Activated naive CD4-positive, alpha-beta T cell treated with anti-CD3 and anti-CD28 coated beads, Interleukin-2, amount 50 U/mL, for 16 hours (primary cell): ENCODE results near the gene APIP.
"Not testable (repeated sequence)": the region's sequence is repeated elsewhere in the genome, so short reads cannot be mapped to it uniquely, and the experiment has no call there.

Source experiments
- DNase-seq: peaks from one replicate; pipeline ENCODE4 v3.0.0-alpha.2; 2020

Gene APIP

DNA sequence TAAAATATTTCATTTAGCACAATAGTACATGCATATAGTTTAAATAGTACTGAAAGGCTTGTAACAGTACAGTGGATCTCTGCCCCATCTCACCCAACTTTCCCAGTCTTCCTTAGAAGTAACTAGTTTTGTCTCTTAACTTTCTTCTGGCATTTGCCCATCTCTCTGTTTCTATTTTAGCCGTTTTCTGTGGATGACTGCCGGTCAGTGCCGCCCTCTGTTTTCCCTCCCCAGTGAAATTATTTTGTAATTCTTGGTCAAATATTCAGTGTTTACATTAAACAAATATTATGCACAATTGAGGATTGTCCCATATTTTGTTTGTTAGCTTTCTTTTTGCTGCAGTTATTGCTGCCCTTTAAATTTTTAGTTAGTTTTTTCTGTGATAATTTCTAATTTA is 8.5 kb upstream of the APIP start:
- DNase-seq: no peak

DNA sequence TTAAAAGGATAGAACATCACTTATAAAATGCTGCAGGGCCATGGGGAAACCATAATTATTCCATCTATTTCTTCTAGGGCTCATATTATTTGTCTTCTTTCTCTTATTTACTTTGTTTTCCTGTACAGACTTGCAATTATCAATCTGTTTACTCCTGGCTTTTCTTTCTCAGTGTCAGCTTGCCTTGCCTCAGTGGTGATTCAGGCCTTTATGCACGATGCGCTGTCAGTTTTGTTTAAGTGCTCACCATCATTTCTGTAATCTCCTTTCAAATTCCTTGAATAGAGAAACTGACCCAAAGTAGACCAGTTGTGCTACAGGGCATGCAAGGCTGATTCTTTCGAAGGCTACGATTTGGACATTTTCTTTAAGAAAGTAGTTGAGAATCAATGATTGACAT is 5.0 kb upstream of the APIP start:
- no peak for DNase-seq

DNA sequence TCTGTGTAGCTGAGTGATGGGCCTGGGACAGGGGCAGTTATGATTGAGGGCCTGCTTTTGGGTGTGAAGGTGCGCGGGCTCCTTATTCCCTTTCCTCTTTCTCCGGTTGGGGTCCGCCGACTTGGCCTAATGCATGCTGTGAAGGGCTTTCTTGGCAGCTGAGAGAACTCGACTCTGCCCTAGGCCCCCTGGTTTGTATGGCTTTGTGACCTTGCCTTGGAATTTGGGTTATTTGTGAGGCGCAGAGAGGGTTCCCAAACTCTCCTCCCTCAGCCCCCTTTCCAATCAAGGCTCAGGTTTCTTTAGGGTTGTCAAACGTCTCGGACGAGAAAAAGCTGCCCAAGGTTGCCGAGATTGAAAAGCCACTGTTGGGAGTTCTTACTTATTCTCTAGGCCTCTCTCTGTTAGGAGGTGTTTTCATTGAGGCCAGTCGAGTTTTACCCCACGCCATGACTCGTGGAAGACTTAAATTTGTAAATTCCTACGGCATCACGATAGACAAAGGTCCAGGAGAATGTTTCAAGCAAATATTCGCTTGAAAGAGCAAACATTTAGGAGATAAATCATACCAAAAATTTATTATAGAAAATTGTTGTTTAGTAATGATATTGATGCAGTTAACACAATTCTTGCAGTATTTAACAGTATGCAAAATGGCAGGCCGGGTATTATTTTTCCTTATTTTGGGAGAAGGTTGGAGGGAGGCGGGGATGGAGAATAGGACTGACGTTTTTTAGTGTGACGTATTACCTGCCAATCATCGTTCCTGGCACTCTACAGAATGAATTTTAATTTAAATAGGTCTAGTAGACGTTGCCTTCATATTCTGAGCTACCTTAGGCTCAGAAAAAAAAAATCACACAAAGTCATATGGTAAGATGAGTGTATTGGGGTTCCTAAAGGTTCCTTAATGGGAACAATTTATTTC is 928 bp upstream of the APIP start:
- no peak for DNase-seq

DNA sequence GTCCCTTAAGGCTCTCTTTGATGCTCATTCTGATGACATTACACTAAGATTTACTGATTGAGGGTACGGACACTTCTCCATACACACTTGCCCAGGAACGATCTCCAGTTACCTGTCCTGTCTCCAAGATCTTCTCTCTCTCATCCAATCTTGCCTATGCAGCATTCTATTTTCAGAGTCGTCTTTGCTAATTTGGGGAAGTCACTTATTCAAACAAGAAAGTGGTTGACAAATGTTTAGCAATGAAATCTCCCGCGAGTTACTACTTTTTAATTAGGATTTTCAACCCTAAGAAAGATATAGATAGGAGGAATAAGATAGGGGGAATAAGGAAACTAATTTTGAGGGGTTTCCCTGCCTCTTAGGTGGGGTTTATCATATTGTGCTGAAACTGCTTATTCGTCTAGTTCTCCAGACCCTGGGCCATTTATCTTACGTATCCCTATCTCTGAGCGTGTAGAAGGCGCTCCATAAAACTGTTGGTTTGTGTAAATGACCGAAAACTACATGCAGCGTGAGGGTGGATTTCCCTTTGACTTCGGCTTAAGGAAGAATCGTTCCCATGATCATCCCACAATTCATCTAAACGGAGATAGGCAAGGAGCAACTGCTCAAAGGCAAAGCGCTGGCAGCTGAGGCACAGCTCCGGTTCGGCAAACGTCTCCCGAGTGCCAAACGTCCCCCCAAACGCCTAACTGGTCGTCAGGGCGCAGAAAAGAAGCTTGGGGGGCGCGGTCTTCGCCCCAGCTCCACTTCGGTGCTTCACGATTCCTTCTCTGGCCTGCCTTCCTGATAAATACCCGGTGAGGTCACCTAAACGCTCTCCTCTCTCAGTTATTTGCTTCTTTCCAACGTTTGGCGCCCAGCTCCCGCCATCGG is 804 bp downstream of the APIP start:
- no peak for DNase-seq

DNA sequence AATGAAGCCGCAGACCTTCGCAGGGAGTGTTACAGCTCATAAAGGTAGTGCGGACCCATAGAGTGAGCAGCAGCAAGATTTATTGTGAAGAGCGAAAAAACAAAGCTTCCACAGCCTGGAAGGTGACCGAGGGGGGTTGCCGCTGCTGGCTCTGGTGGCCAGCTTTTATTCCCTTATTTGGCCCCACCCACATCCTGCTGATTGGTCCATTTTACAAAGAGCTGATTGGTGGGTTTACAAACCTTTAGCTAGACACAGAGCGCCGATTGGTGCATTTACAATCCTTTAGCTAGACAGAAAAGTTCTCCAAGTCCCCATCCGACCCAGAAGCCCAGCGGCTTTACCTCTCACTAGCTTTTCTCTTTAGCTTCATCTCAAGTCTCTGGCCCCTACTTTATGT is 2.6 kb downstream of the APIP start:
- DNase-seq: not testable (repeated sequence)

DNA sequence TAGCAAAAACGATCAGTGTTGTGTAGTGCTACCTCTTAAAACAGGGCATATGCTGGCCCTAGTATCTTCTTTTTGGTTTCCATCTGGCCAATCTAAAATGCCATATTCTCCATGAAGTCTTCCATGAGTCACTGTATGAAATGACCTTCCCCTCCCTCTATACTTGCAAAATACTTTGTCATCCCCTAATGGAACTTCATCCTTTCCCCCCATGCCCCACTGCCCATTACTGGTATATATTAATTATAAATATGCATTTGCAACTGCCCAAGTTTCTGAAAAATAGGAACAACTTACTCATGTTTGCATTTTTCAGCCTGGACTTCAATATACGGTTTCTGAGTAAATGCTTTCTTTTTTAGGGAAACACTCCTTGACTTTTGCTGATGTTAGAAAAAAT is 4.5 kb downstream of the APIP start:
- DNase-seq: no peak

DNA sequence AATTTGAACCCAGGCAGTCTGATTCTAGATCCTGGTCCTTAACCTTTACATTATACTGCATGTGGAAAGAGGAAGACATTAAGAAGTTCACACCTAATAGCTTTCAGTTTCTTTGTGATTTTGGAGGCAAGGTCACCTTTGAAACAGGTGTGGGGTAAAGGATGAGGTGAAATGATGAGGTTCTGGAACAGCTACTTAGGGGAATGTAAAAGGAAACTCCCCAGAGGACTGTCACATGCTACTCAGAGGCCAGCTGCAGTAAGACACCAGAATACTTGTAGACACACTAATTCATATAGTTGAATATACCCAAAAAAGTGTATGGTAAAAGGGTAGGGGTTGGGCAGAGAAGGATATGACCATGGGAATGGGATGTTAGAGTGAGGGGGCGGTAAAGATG is 5.4 kb downstream of the APIP start:
- DNase-seq: no peak

DNA sequence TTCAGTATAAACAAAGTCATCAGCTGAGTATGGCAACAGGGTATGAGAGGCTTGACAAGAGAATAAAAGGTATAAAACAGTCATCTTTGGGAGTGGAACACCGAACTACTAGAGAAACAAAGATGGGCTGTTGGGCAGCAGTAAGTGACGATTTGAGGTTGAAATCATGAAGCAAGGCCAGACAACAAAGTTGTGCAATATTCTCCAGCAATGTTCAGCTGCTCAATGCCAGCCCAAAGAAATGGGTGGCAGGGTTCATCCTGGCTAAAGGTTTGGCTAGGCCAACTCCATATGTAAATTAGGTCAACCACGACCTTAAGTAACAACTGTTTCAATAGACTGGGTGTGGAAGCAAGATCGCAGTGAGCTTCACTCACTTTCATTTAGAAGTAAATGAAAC is 6.2 kb downstream of the APIP start:
- DNase-seq: no peak

DNA sequence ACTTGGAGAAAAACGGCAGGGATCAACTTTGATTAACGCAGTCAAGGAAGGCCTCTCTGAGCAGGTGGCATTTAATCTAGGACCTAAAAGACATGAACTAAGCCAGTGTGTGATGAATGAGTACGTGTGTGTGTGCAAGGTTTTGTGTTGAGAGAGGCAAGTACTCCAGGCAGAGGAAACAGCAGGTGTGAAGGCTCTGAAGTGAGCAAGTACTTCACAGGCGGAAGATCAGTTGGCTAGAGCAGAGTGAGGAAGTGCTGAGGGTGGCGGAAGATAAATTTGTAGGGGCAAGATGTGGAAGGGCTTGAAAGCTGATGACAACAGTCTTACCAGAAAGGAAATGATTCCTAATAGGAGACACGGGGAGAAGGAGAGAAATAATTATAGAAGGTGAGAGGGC is 6.8 kb downstream of the APIP start:
- DNase-seq: no peak

DNA sequence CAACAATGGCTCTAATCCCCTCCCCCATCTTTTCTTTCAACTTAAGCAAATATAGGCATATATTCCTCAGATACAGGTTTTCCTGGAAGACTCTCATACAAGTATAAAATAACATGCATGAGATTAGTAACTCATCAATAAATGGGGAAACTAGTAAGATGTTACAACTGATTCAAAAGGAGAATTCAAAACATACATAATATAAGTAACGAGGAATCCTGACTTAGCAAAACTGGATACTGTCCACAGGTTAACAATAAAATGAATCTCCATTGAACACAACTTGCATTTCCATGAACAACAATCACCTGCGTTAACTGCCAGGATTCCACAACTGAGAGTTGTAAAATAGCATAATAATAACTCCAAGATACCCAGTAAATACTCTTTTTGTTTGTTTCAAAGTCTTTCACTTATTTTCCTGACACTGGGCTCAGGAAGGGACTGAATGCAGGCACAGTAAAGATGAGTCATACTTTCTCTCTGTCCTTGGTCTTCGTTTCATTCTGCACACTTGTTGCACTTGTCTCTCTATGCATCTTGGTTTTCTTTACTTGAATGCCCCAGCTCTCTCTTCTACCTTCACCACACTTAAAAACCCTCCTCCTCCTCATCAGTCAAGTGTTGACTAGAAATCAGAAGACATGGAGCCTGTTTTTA is 8.1 kb downstream of the APIP start:
- DNase-seq: no peak

DNA sequence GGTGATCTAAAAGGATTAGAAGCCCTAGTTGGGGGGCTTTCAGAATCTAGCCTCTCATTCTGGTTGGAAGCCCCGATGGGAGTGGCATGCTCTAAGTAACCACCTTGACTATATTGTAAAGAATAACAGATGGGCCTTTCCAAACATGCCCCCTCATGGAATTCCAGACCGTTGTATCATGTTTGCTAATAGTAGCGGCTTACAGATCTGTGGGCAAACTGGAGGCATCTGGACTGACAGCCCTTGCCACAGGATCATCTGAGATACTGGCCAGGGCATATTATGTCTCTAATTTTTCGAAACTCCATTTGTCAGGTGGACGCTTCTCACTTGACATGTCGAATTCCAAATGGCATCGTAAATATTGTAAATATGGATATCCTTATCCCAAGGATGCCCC is 10.5 kb downstream of the APIP start:
- no peak for DNase-seq

DNA sequence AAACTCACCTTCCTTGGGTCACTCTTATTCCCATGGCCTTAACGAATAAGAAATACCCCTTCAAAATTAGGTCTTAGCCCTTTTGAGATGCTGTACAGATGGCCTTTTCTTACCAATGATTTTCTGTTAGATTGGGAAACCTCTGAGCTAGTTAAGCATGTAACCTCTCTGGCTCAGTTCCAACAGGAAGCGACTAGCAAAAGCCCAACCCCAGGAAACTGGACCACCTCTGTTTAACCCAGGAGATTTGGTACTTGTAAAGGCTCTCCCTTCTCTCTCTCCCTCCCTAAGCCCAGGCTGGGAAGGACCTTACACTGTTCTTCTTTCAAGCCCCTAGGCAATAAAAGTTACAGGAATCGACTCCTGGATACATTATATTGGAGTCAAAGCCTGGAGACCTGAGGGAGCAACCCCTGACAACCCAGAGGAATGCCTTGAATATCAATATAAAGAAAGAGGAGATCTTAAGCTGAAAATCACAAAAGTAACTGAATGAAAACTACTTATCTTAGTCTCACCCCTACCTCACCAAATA is 11.7 kb downstream of the APIP start:
- DNase-seq: no peak

DNA sequence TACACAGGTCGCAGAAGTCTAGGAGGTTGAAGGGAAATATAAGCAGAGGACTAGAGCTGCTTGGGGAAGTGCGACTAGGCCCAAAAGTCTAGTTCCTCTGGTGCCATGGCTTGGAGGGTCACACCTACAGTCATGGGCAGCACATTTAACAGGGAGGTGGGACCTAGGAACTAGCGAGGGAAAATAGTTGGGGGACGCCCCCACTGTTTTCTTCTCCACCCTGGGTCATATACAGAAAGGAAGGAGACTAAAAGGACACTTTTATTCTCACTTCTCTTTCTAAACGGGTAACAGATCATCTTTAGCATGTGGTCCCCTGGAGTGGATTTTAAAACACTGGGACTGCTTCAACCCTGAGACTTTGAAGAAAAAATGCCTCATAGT is 16.6 kb downstream of the APIP start:
- no peak for DNase-seq

DNA sequence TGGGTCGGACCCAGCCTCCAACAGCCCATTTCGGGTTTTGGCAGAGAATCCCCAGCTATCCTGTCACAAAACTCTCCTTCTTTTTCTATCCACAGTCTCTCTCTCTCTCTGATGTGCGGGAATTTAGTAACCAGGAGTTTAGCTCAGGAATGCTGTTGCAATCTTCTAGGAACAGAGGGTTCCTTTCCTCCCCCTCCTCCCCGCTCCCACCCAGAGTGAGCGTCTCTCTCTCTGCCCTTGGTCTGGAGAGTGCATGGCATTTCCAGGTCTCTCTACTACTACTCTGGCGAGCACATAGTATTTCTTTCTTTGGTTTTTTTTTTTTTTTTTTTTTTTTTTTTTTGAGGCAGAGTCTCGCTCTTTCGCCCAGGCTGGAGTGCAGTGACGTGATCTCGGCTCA is 17.7 kb downstream of the APIP start:
- DNase-seq: no peak

DNA sequence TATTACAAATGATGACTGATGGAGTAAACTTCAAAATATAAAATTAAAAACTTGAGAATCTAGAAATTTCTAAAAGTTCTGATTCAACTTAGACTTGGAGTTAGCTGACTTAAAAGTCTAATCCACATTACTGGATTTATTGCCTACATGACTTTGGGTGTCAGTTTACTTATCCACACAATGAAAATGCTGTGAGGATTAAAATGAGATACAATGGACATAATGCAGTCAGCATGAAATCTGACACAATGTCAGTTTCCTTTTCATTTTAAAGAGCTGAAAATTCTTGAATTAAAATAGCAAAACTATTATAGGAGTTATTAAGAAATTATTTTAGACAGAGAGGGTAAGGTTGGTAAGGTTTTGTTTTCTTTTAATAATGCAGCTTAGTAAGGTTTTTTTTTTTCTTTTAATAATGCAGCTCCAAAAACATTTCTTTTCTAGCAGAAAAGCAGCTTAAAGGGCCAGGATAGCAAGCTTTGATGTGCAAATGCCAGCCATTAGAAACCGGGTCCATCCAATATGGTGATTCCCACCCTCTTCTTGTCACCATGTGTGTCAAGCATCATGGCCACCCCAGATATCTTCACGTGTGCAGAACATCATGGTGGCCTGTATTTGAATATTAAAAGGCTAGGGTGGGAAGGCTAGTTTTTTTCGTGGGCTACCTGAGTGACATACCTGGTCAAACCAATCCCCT is 18.9 kb downstream of the APIP start:
- DNase-seq: no peak

DNA sequence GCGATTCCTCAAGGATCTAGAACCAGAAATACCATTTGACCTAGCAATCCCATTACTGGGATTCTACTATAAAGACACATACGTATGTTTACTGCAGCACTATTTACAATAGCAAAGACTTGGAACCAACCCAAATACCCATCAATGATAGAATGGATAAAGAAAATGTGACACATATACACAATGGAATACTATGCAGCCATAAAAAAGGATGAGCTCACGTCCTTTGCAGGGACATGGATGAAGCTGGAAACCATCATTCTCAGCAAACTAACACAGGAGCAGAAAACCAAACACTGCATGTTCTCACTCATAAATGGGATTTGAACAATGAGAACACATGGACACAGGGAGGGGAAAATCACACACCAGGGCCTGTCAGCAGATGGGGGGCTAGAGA is 20.0 kb downstream of the APIP start:
- DNase-seq: not testable (repeated sequence)

DNA sequence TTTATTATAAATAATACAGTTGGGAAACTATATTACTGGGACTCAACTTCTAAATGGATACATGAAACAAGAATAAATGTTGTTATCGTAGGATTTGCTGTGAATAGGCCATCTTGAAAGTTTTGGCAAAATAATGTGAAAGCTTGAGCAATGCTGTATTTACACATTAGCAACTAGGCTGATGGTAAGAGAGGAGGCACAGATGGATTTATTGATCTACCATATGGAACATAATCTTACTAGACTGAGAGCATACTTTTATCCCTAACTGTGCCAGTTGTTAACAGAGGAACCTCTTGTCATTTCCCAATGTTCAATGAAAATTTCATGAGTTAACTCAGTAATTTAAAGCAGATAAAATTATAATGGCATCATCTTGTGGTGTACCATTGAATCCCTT is 22.8 kb downstream of the APIP start:
- DNase-seq: no peak

DNA sequence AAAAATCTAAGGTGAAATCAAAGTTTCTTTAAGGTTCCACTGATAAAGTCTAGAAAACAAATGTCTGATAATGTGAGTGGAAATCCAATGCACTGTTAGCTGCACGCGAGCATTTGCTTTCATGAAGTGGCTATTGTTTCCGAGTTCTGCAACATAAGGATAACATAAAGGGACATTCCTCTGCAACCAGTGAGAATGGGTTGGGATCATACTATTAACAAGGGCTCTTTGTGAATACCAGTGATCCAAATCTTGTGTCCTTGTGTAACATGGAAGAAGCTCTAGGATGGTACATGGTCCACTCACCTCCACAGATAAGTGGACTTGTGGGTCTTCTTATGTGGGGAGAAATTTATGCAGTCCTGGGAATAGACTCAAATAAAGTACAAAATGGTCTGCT is 24.6 kb downstream of the APIP start:
- no peak for DNase-seq

DNA sequence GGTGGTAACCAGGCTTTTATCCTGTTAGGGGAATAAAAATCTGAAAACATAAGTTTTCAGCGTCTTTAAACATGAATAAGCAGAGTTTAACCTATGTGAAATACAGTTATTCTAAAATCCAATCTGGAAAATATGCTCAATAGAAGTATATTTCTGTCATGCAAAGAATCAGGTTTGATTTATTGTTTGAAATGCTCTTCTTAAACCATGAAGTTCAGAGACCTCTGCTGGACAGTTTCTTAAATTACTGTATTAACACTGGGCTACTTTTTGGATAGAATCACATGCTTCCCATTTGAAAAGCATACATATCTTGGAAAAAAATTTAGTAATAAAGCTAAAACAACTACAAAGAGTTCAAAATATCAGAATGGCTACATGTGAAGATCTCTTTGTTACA is 25.4 kb downstream of the APIP start:
- no peak for DNase-seq

DNA sequence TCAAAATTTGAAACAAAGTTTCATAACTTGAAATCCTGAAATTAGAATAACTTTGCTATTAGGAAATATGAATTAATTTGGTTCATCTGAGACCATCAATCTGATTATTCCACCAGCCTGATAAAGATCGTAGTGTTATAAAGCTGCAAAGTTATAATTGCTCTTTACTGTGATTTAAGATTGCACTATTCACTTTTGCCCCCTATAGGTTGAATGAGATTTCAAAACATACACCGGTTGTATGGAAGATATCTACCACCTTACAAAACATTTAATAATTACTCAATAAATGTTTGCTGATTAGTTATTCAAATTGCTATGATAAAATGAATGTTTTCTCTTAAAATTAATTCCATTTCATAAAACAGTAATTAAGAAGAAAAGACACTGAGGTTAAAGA is 26.1 kb downstream of the APIP start:
- DNase-seq: no peak

DNA sequence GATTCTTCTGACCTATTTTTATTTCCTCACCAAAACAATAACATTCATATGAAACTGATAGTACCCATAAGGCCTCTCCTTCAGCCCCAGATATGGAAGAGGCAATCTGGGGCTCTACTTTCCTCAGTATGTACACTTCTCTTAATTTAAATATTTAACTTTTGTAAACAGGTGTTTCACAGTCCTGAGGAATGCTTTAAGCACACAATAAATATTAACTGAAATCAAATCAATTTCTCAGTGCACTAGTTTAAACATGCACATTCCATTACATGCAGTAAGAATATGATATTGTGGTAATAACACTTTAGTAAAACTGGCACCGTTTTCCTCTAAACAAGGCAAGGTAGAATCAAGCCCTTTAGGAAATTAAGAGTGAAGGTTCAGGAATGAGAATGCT is 28.9 kb downstream of the APIP start:
- no peak for DNase-seq

DNA sequence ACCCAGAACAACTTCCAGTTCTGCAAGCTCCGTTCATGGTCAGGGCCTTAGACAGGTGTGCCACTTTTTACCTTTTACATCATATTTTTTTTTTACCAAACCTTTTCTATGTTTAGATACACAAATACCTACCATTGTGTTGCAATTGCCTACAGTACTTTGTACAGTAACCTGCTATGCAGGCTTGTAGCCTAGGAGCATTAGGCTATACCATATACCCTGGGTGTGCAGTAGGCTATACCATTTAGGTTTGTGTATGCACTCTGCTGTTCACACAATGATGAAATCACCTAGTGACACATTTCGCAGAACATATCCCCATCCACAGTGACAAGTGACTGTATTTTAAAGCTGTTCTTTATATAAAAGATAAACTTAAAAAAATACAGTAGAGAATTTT is 29.6 kb downstream of the APIP start:
- no peak for DNase-seq

DNA sequence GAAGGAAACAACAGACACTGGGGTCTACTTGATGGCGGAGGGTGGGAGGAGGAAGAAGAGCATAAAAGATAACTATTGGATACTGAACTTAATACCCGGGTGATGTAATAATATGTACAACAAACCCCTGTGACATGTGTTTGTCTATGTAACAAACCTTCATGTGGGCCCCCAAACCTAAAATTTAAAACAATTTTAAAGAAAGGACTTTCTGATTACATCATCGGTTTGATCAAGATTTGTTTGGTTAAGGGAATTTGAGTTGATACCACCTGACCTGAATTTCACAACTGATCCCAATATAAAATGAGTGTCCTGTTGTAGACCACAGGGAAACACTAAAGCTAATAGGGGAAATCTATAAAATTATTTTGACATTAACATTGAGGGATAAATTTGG is 34.3 kb downstream of the APIP start:
- no peak for DNase-seq
